GM23338 (cell line): ENCODE data around the gene RPL27. TPM values are rescaled to one million over a fixed set of nuclear protein-coding genes. Genes with fewer than 3 reads are reported as not detected.

Experiments
- ATAC-seq: fragments of 200-7000 bp; cut with Tn5 transposase; 3 replicates; pipeline ENCODE4 v1.9.1; 2020
- DNase-seq: peaks from one replicate; pipeline ENCODE4 v3.0.0-alpha.2; 2015; ENCODE audit warnings: low spot score
- H2AFZ ChIP-seq: fragments of 200-600 bp; sonication (generic); 2 replicates; pipeline ENCODE4 v1.8.0; 2016; ENCODE audit warnings: antibody characterized with exemption, mild to moderate bottlenecking, moderate library complexity
- H3F3A ChIP-seq: fragments of 200-600 bp; sonication (generic); replicated peaks from 2 replicates; pipeline ENCODE4 v1.8.0; 2017; ENCODE audit warnings: antibody characterized with exemption, mixed run types, low read depth
- H3K27ac ChIP-seq: fragments of 200-600 bp; sonication (generic); 2 replicates; pipeline ENCODE4 v1.6.1; 2016; ENCODE audit warnings: low read depth
- H3K27me3 ChIP-seq: fragments of 200-600 bp; sonication (generic); 2 replicates; pipeline ENCODE4 v1.8.0; 2016; ENCODE audit warnings: mild to moderate bottlenecking, mixed run types, moderate library complexity; ENCODE audit not compliant: insufficient read depth
- H3K36me3 ChIP-seq: fragments of 200-600 bp; sonication (generic); 2 replicates; pipeline ENCODE4 v1.8.0; 2016; ENCODE audit warnings: mild to moderate bottlenecking; ENCODE audit not compliant: insufficient read depth
- H3K4me1 ChIP-seq: fragments of 200-600 bp; sonication (generic); 2 replicates; pipeline ENCODE4 v1.8.0; 2016; ENCODE audit warnings: mild to moderate bottlenecking, moderate library complexity; ENCODE audit not compliant: insufficient read depth
- H3K4me2 ChIP-seq: fragments of 200-600 bp; sonication (generic); 2 replicates; pipeline ENCODE4 v1.7.1; 2017; ENCODE audit warnings: mixed run types
- H3K4me3 ChIP-seq: fragments of 200-600 bp; sonication (generic); 2 replicates; pipeline ENCODE4 v1.6.1; 2016; ENCODE audit warnings: mixed run types
- H3K79me2 ChIP-seq: fragments of 200-600 bp; sonication (generic); replicated peaks from 2 replicates; pipeline ENCODE4 v1.8.0; 2017; ENCODE audit warnings: mild to moderate bottlenecking; ENCODE audit not compliant: insufficient read depth
- H3K9me2 ChIP-seq: fragments of 200-600 bp; sonication (generic); 2 replicates; pipeline ENCODE4 v1.8.0; 2017; ENCODE audit not compliant: insufficient read depth
- H4K20me1 ChIP-seq: fragments of 200-600 bp; sonication (generic); replicated peaks from 2 replicates; pipeline ENCODE4 v1.8.0; 2017; ENCODE audit warnings: mild to moderate bottlenecking; ENCODE audit not compliant: insufficient read depth
- H3K27ac Mint-ChIP-seq: 2 replicates; pipeline ENCODE4 v1.8.0; 2020; ENCODE audit warnings: inconsistent platforms, mild to moderate bottlenecking, moderate library complexity, mixed read lengths
- H3K27me3 Mint-ChIP-seq: 3 replicates; pipeline ENCODE4 v1.8.0; 2022; ENCODE audit warnings: low read depth, mild to moderate bottlenecking, moderate library complexity, mixed read lengths, inconsistent platforms; ENCODE audit not compliant: insufficient read depth, poor library complexity
- H3K36me3 Mint-ChIP-seq: 3 replicates; pipeline ENCODE4 v1.8.0; 2021; ENCODE audit warnings: low read depth, mild to moderate bottlenecking, inconsistent platforms, moderate library complexity, mixed read lengths
- H3K4me1 Mint-ChIP-seq: 3 replicates; pipeline ENCODE4 v1.8.0; 2020; ENCODE audit warnings: mild to moderate bottlenecking, inconsistent platforms, mixed read lengths
- H3K4me3 Mint-ChIP-seq: 3 replicates; pipeline ENCODE4 v1.8.0; 2021; ENCODE audit warnings: moderate library complexity, mild to moderate bottlenecking, inconsistent platforms, mixed read lengths
- H3K9me3 Mint-ChIP-seq: 3 replicates; pipeline ENCODE4 v1.8.0; 2020; ENCODE audit warnings: moderate library complexity, mild to moderate bottlenecking, inconsistent platforms, mixed read lengths
- CREB1 ChIP-seq: fragments of 250-450 bp; sonication (Bioruptor Pico); IDR thresholded peaks from 2 replicates; pipeline ENCODE4 v1.5.0; 2020; ENCODE audit warnings: low read depth, mild to moderate bottlenecking, moderate library complexity
- ETS1 ChIP-seq: IDR thresholded peaks from 2 replicates; pipeline ENCODE4 v1.6.1; 2016; ENCODE audit warnings: antibody characterized with exemption
- EZH2 ChIP-seq: fragments of 200-600 bp; sonication (generic); IDR thresholded peaks from one replicate; pipeline ENCODE4 v1.8.0; 2017; ENCODE audit warnings: antibody characterized with exemption, mild to moderate bottlenecking, low read depth; ENCODE audit not compliant: unreplicated experiment
- EZH2phosphoT487 ChIP-seq: fragments of 200-600 bp; sonication (generic); IDR thresholded peaks from one replicate; pipeline ENCODE4 v1.8.1; 2018; ENCODE audit warnings: antibody characterized with exemption; ENCODE audit not compliant: unreplicated experiment
- JUNB ChIP-seq: IDR thresholded peaks from one replicate; pipeline ENCODE4 v1.6.1; 2016; ENCODE audit warnings: antibody characterized with exemption; ENCODE audit not compliant: unreplicated experiment
- NANOG ChIP-seq: IDR thresholded peaks from 2 replicates; pipeline ENCODE4 v1.6.1; 2016; ENCODE audit warnings: antibody characterized with exemption, borderline replicate concordance
- REST ChIP-seq: IDR thresholded peaks from one replicate; pipeline ENCODE4 v1.6.1; 2018; ENCODE audit warnings: antibody characterized with exemption; ENCODE audit not compliant: unreplicated experiment
- STAT1 ChIP-seq: IDR thresholded peaks from one replicate; pipeline ENCODE4 v1.6.1; 2016; ENCODE audit warnings: antibody characterized with exemption; ENCODE audit not compliant: unreplicated experiment
- ZNF114 ChIP-seq: fragments of 250-450 bp; sonication (Bioruptor Pico); IDR thresholded peaks from 2 replicates; pipeline ENCODE4 v1.5.0; 2020; ENCODE audit warnings: mild to moderate bottlenecking, moderate library complexity
- ZNF462 ChIP-seq: fragments of 250-450 bp; sonication (Bioruptor Pico); IDR thresholded peaks from 2 replicates; pipeline ENCODE4 v1.5.0; 2020; ENCODE audit warnings: mild to moderate bottlenecking, moderate library complexity
- polyA plus RNA-seq: library from polyadenylated mRNA; unstranded; fragments of >200 nt; fragmentation: Nextera tagmentation; extraction: Ambion mirVana; gene quantifications from 2 replicates; pipeline ENCODE4 v1.2.1, GENCODE V29; 2016
- total RNA-seq: library from RNA; depleted of rRNA; stranded (reverse); fragments of >200 nt; shearing (Covaris generic); gene quantifications from 2 replicates; pipeline ENCODE4 v1.2.3, GENCODE V29; 2014

Gene RPL27
- total and polyA plus RNA-seq, 2 experiments from 2014 or later = 1,784 to 2,722 TPM

DNA sequence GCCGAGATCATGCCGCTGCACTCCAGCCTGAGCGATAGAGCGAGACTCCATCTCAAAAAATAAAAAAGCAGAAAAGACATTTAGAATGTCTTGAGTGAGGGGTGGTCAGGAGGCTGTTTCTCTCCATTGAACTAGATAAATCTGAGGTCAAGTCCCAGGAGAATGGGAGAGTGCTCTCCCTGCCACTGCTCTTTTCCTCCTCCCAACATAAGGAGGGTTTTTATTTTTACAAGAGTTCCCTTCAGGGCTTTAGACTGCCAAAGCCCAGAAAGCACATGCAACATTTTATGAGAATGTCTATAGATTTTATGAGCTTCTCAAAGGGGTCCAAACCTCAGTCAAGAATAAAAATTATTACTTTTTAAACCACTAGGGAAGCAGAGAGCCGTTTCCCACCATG lies 28.4 kb downstream of the RPL27 start:
- Mint-ChIP-seq H3K4me3 (peak overlapping the region; percentile 91), H3K9me3 (no peaks in the 10 kb centered on the region), H3K27ac (no peak overlapping the region), H3K27me3 (peaks cover 24% of the 10 kb centered on the region), H3K4me1 (peaks cover 32% of the 10 kb centered on the region), H3K36me3 (peaks cover 21% of the 10 kb centered on the region)
- no peak for TF ChIP-seq EZH2
- TF ChIP-seq EZH2phosphoT487 = no peak
- TF ChIP-seq NANOG = no peak
- TF ChIP-seq REST = no peak
- TF ChIP-seq CREB1 (CRISPR knock-in tag) = no peak
- no peak for TF ChIP-seq JUNB
- TF ChIP-seq STAT1 = no peak
- TF ChIP-seq ZNF114 (CRISPR knock-in tag) = no peak
- TF ChIP-seq ETS1 = no peak
- no peak for TF ChIP-seq ZNF462 (CRISPR knock-in tag)
- Histone ChIP-seq H3K79me2 (peaks cover 14% of the 10 kb centered on the region; the same call in 1 of the 2 replicates), H3K4me3 (peak overlapping the region; percentile 31; the same call in 1 of the 2 replicates), H3K9me2 (no peaks in the 10 kb centered on the region), H3K4me1 (peaks cover 28% of the 10 kb centered on the region), H3K27ac (no peak overlapping the region), H2AFZ (no peak overlapping the region), H3K27me3 (no peaks in the 10 kb centered on the region), H3K36me3 (no peaks in the 10 kb centered on the region), H3K4me2 (peak overlapping the region; percentile 93), H3F3A (peaks cover 16% of the 10 kb centered on the region; the same call in 1 of the 2 replicates), H4K20me1 (no peaks in the 10 kb centered on the region)
- ATAC-seq (no peak), DNase-seq (no peak)
